ENCODE data around the gene PKNOX1. TPM values are rescaled to one million over a fixed set of nuclear protein-coding genes. Genes with fewer than 3 reads are reported as not detected.
"Not testable (repeated sequence)": the region's sequence is repeated elsewhere in the genome, so short reads cannot be mapped to it uniquely, and the experiment has no call there.

The PKNOX1 gene
- polyA plus RNA-seq, 2 donors: 6.0 to 7.1 TPM

- Histone ChIP-seq H3K4me1 (ENCODE audit: control insufficient read depth in 2 of 2, insufficient read depth in 2 of 2, low read length in 1 of 2) (no peaks in the 10 kb centered on the region), H3K27ac (ENCODE audit: low read depth in 2 of 2, low read length in 1 of 2) (no peak overlapping the region), H3K4me3 (ENCODE audit: low read depth in 1 of 2, low read length in 2 of 2) (no peak overlapping the region), H3K36me3 (ENCODE audit: control insufficient read depth in 2 of 2, insufficient read depth in 2 of 2, low read length in 1 of 2) (peaks cover 0 to 20% of the 10 kb centered on the region in 2 donors), H3K9me3 (ENCODE audit: control insufficient read depth in 2 of 2, insufficient read depth in 1 of 2, low read depth in 1 of 2, low read length in 1 of 2) (no peaks in the 10 kb centered on the region), H3K27me3 (ENCODE audit: control insufficient read depth in 1 of 2, insufficient read depth in 2 of 2, low read length in 2 of 2) (no peaks in the 10 kb centered on the region)
- 88 to 89% methylated on average over 27 of the region's 27 CpGs for WGBS, 2 donors
Observed at GRCh38 chr21:43027846-43028731, 53.7 kb downstream of the PKNOX1 start.

GRCh38 chr21:43029785-43030184 lies 55.4 kb downstream of the PKNOX1 start:
- Histone ChIP-seq H3K9me3 (ENCODE audit: control insufficient read depth in 2 of 2, insufficient read depth in 1 of 2, low read depth in 1 of 2, low read length in 1 of 2) (no peaks in the 10 kb centered on the region), H3K27me3 (ENCODE audit: control insufficient read depth in 1 of 2, insufficient read depth in 2 of 2, low read length in 2 of 2) (no peaks in the 10 kb centered on the region), H3K4me1 (ENCODE audit: control insufficient read depth in 2 of 2, insufficient read depth in 2 of 2, low read length in 1 of 2) (no peaks in the 10 kb centered on the region), H3K27ac (ENCODE audit: low read depth in 2 of 2, low read length in 1 of 2) (no peak overlapping the region), H3K4me3 (ENCODE audit: low read depth in 1 of 2, low read length in 2 of 2) (no peak overlapping the region), H3K36me3 (ENCODE audit: control insufficient read depth in 2 of 2, insufficient read depth in 2 of 2, low read length in 1 of 2) (peaks cover 0 to 14% of the 10 kb centered on the region in 2 donors)
- 91 to 92% methylated on average over 13 of the region's 13 CpGs for WGBS, 2 donors

GRCh38 chr21:43031121-43031619 lies 56.8 kb downstream of the PKNOX1 start:
- H3K36me3 ChIP-seq (ENCODE audit: control insufficient read depth in 2 of 2, insufficient read depth in 2 of 2, low read length in 1 of 2): peaks cover 0 to 14% of the 10 kb centered on the region in 2 donors
- H3K4me3 ChIP-seq (ENCODE audit: low read depth in 1 of 2, low read length in 2 of 2): no peak overlapping the region
- no peaks in the 10 kb centered on the region for H3K27me3 ChIP-seq (ENCODE audit: control insufficient read depth in 1 of 2, insufficient read depth in 2 of 2, low read length in 2 of 2)
- H3K4me1 ChIP-seq (ENCODE audit: control insufficient read depth in 2 of 2, insufficient read depth in 2 of 2, low read length in 1 of 2): no peaks in the 10 kb centered on the region
- 87 to 88% methylated on average over 12 of the region's 12 CpGs for WGBS, 2 donors
- H3K9me3 ChIP-seq (ENCODE audit: control insufficient read depth in 2 of 2, insufficient read depth in 1 of 2, low read depth in 1 of 2, low read length in 1 of 2): no peaks in the 10 kb centered on the region
- no peak overlapping the region for H3K27ac ChIP-seq (ENCODE audit: low read depth in 2 of 2, low read length in 1 of 2)

GRCh38 chr21:43034101-43034500 lies 59.7 kb downstream of the PKNOX1 start:
- Histone ChIP-seq H3K27ac (ENCODE audit: low read depth in 2 of 2, low read length in 1 of 2) (no peak overlapping the region), H3K27me3 (ENCODE audit: control insufficient read depth in 1 of 2, insufficient read depth in 2 of 2, low read length in 2 of 2) (no peaks in the 10 kb centered on the region), H3K36me3 (ENCODE audit: control insufficient read depth in 2 of 2, insufficient read depth in 2 of 2, low read length in 1 of 2) (peaks cover 0 to 6% of the 10 kb centered on the region in 2 donors), H3K4me3 (ENCODE audit: low read depth in 1 of 2, low read length in 2 of 2) (no peak overlapping the region), H3K9me3 (ENCODE audit: control insufficient read depth in 2 of 2, insufficient read depth in 1 of 2, low read depth in 1 of 2, low read length in 1 of 2) (no peaks in the 10 kb centered on the region), H3K4me1 (ENCODE audit: control insufficient read depth in 2 of 2, insufficient read depth in 2 of 2, low read length in 1 of 2) (no peaks in the 10 kb centered on the region)
- 95 to 96% methylated on average over 1 of the region's 1 CpG for WGBS, 2 donors

- Histone ChIP-seq H3K27me3 (ENCODE audit: control insufficient read depth in 1 of 2, insufficient read depth in 2 of 2, low read length in 2 of 2) (no peaks in the 10 kb centered on the region), H3K27ac (ENCODE audit: low read depth in 2 of 2, low read length in 1 of 2) (no peak overlapping the region), H3K36me3 (ENCODE audit: control insufficient read depth in 2 of 2, insufficient read depth in 2 of 2, low read length in 1 of 2) (peaks cover 0 to 4% of the 10 kb centered on the region in 2 donors), H3K4me3 (ENCODE audit: low read depth in 1 of 2, low read length in 2 of 2) (no peak overlapping the region), H3K9me3 (ENCODE audit: control insufficient read depth in 2 of 2, insufficient read depth in 1 of 2, low read depth in 1 of 2, low read length in 1 of 2) (no peaks in the 10 kb centered on the region), H3K4me1 (ENCODE audit: control insufficient read depth in 2 of 2, insufficient read depth in 2 of 2, low read length in 1 of 2) (no peaks in the 10 kb centered on the region)
- WGBS, 2 donors: 78 to 81% methylated on average over 5 of the region's 5 CpGs
Observed at GRCh38 chr21:43034826-43035225, 60.5 kb downstream of the PKNOX1 start.

- not testable (repeated sequence) for H3K27ac ChIP-seq (ENCODE audit: low read depth in 2 of 2, low read length in 1 of 2); H3K4me1 ChIP-seq (ENCODE audit: control insufficient read depth in 2 of 2, insufficient read depth in 2 of 2, low read length in 1 of 2); H3K36me3 ChIP-seq (ENCODE audit: control insufficient read depth in 2 of 2, insufficient read depth in 2 of 2, low read length in 1 of 2); H3K4me3 ChIP-seq (ENCODE audit: low read depth in 1 of 2, low read length in 2 of 2); H3K9me3 ChIP-seq (ENCODE audit: control insufficient read depth in 2 of 2, insufficient read depth in 1 of 2, low read depth in 1 of 2, low read length in 1 of 2); H3K27me3 ChIP-seq (ENCODE audit: control insufficient read depth in 1 of 2, insufficient read depth in 2 of 2, low read length in 2 of 2)
- 76 to 82% methylated on average over 5 to 12 of the region's 17 CpGs for WGBS, 2 donors
Observed at GRCh38 chr21:43036889-43037288, 62.5 kb downstream of the PKNOX1 start.

GRCh38 chr21:43037918-43038658 lies 63.7 kb downstream of the PKNOX1 start:
- WGBS, 2 donors: 72% methylated on average over 11 to 18 of the region's 19 CpGs
- H3K4me1 ChIP-seq (ENCODE audit: control insufficient read depth in 2 of 2, insufficient read depth in 2 of 2, low read length in 1 of 2); H3K36me3 ChIP-seq (ENCODE audit: control insufficient read depth in 2 of 2, insufficient read depth in 2 of 2, low read length in 1 of 2); H3K9me3 ChIP-seq (ENCODE audit: control insufficient read depth in 2 of 2, insufficient read depth in 1 of 2, low read depth in 1 of 2, low read length in 1 of 2); H3K4me3 ChIP-seq (ENCODE audit: low read depth in 1 of 2, low read length in 2 of 2); H3K27ac ChIP-seq (ENCODE audit: low read depth in 2 of 2, low read length in 1 of 2); H3K27me3 ChIP-seq (ENCODE audit: control insufficient read depth in 1 of 2, insufficient read depth in 2 of 2, low read length in 2 of 2): not testable (repeated sequence)

- 65 to 84% methylated on average over 7 to 8 of the region's 10 CpGs for WGBS, 2 donors
- not testable (repeated sequence) for H3K9me3 ChIP-seq (ENCODE audit: control insufficient read depth in 2 of 2, insufficient read depth in 1 of 2, low read depth in 1 of 2, low read length in 1 of 2); H3K27me3 ChIP-seq (ENCODE audit: control insufficient read depth in 1 of 2, insufficient read depth in 2 of 2, low read length in 2 of 2); H3K4me3 ChIP-seq (ENCODE audit: low read depth in 1 of 2, low read length in 2 of 2); H3K27ac ChIP-seq (ENCODE audit: low read depth in 2 of 2, low read length in 1 of 2); H3K4me1 ChIP-seq (ENCODE audit: control insufficient read depth in 2 of 2, insufficient read depth in 2 of 2, low read length in 1 of 2); H3K36me3 ChIP-seq (ENCODE audit: control insufficient read depth in 2 of 2, insufficient read depth in 2 of 2, low read length in 1 of 2)
Observed at GRCh38 chr21:43038659-43039044, 64.3 kb downstream of the PKNOX1 start.

- not testable (repeated sequence) for H3K27ac ChIP-seq (ENCODE audit: low read depth in 2 of 2, low read length in 1 of 2); H3K4me1 ChIP-seq (ENCODE audit: control insufficient read depth in 2 of 2, insufficient read depth in 2 of 2, low read length in 1 of 2); H3K36me3 ChIP-seq (ENCODE audit: control insufficient read depth in 2 of 2, insufficient read depth in 2 of 2, low read length in 1 of 2); H3K27me3 ChIP-seq (ENCODE audit: control insufficient read depth in 1 of 2, insufficient read depth in 2 of 2, low read length in 2 of 2); H3K4me3 ChIP-seq (ENCODE audit: low read depth in 1 of 2, low read length in 2 of 2); H3K9me3 ChIP-seq (ENCODE audit: control insufficient read depth in 2 of 2, insufficient read depth in 1 of 2, low read depth in 1 of 2, low read length in 1 of 2)
- 55 to 74% methylated on average over 4 to 5 of the region's 5 CpGs for WGBS, 2 donors
Observed at GRCh38 chr21:43042169-43042568, 67.8 kb downstream of the PKNOX1 start.

Measured in esophagus (tissue), 2 donors.